Stimulated activated CD4-positive, alpha-beta T cell treated with anti-CD3 and anti-CD28 coated beads, TNF-alpha, amount 100 ng/mL, for 4 hours (primary cell): ENCODE measurements around the gene GALNT15.

Source experiments
- DNase-seq, 3 experiments: peaks; one replicate each; pipeline ENCODE4 v3.0.0-alpha.2; 2020; ENCODE audit warnings: low read depth in 3 of 3

The GALNT15 gene

GRCh38 chr3:16227566-16227965 is 53.1 kb downstream of the GALNT15 start:
- DNase-seq = no peak

GRCh38 chr3:16229681-16230080 is 55.2 kb downstream of the GALNT15 start:
- no peak for DNase-seq

- no peak for DNase-seq
These were observed 57.5 kb downstream of the GALNT15 start for GRCh38 chr3:16231983-16232382.

- no peak for DNase-seq
These were observed 59.3 kb downstream of the GALNT15 start for GRCh38 chr3:16233806-16234205.

GRCh38 chr3:16234281-16234680 is 59.8 kb downstream of the GALNT15 start:
- DNase-seq = no peak

GRCh38 chr3:16236030-16236639 is 61.7 kb downstream of the GALNT15 start:
- no peak for DNase-seq

GRCh38 chr3:16236856-16237393 is 62.4 kb downstream of the GALNT15 start:
- DNase-seq = no peak

GRCh38 chr3:16239086-16239770 is 64.7 kb downstream of the GALNT15 start:
- DNase-seq = no peak

- no peak for DNase-seq
These were observed 65.3 kb downstream of the GALNT15 start for GRCh38 chr3:16239780-16240179.

- DNase-seq = no peak
These were observed 65.9 kb downstream of the GALNT15 start for GRCh38 chr3:16240229-16241023.

GRCh38 chr3:16241225-16241624 is 66.7 kb downstream of the GALNT15 start:
- DNase-seq = no peak

GRCh38 chr3:16242177-16242576 is 67.7 kb downstream of the GALNT15 start:
- DNase-seq = no peak

- DNase-seq = no peak
These were observed 69.4 kb downstream of the GALNT15 start for GRCh38 chr3:16243706-16244490.

GRCh38 chr3:16245609-16246008 is 71.1 kb downstream of the GALNT15 start:
- DNase-seq = no peak

GRCh38 chr3:16247282-16248061 is 73.0 kb downstream of the GALNT15 start:
- peak; percentile 26 to 61 (median 47) for DNase-seq

GRCh38 chr3:16248556-16248955 is 74.1 kb downstream of the GALNT15 start:
- no peak for DNase-seq

GRCh38 chr3:16249336-16249735 is 74.9 kb downstream of the GALNT15 start:
- DNase-seq = no peak

- DNase-seq = no peak
These were observed 75.4 kb downstream of the GALNT15 start for GRCh38 chr3:16249886-16250285.

GRCh38 chr3:16251316-16252085 is 77.0 kb downstream of the GALNT15 start:
- no peak for DNase-seq
